Measurements from ENCODE around the gene C19orf85. TPM values are rescaled to one million over a fixed set of nuclear protein-coding genes. Genes with fewer than 3 reads are reported as not detected.

C19orf85 gene
- total and polyA plus RNA-seq, 2 experiments from 2014 or later = not detected

- H3K4me2 ChIP-seq (ENCODE audit: unreplicated experiment) = no peak within 1 kb of the TSS
- peak; percentile 51 for TF ChIP-seq EZH2 (IDR thresholded peaks at IDR 0.05; ENCODE audit: insufficient read depth, poor library complexity, severe bottlenecking)
- TF ChIP-seq EZH2phosphoT487 (IDR thresholded peaks at IDR 0.05; ENCODE audit: insufficient read depth, low read depth) = no peak
- peaks cover 39% of the 10 kb centered on the region for H3K27me3 ChIP-seq (replicated peaks; ENCODE audit: insufficient read depth)
These were observed 21.3 kb downstream of the C19orf85 start, which contains the start of gene SHISA7 for GRCh38 chr19:55443045-55443823. Gene SHISA7 (minus strand): TSS chr19:55443300. CDS start chr19:55442863, 437 bp downstream.

GRCh38 chr19:55442372-55442961 lies 22.1 kb downstream of the C19orf85 start:
- H3K27me3 ChIP-seq (replicated peaks; ENCODE audit: insufficient read depth) = peaks cover 39% of the 10 kb centered on the region
- DNase-seq = no peak
- H4K20me1 ChIP-seq (ENCODE audit: insufficient read depth) = no peaks in the 10 kb centered on the region
- no peaks in the 10 kb centered on the region for H3K36me3 ChIP-seq (ENCODE audit: low read depth)
- no peak overlapping the region for H3K4me3 ChIP-seq
- H3K9ac ChIP-seq = no peak overlapping the region
- H2AFZ ChIP-seq = no peak overlapping the region
- in situ Hi-C loops (cut with MboI) = no loop called here
- no peaks in the 10 kb centered on the region for H3K9me3 ChIP-seq (ENCODE audit: low read depth)
- 2 to 4% methylated on average over 22 to 43 of the region's 72 CpGs for WGBS, 2 experiments (ENCODE audit: low coverage in 1 of 2, low lambda C conversion rate in 2 of 2, missing lambda C conversion rate in 2 of 2)
- H3K27ac ChIP-seq = no peak overlapping the region
- H3F3A ChIP-seq (ENCODE audit: insufficient read depth) = no peaks in the 10 kb centered on the region; the same call in 1 of the 2 replicates
- no peaks in the 10 kb centered on the region for H3K9me2 ChIP-seq (ENCODE audit: insufficient read depth)
- TF ChIP-seq EZH2phosphoT487 (IDR thresholded peaks at IDR 0.05; ENCODE audit: insufficient read depth, low read depth) (no peak), EZH2 (IDR thresholded peaks at IDR 0.05; ENCODE audit: insufficient read depth, poor library complexity, severe bottlenecking) (no peak)
- no peaks in the 10 kb centered on the region for H3K79me2 ChIP-seq (ENCODE audit: insufficient read depth)
- H3K4me1 ChIP-seq (ENCODE audit: insufficient read depth) = no peaks in the 10 kb centered on the region
- H3K4me2 ChIP-seq (ENCODE audit: unreplicated experiment) = no peak overlapping the region

More at GRCh38 chr19:55443045-55443823, 21.3 kb downstream of the C19orf85 start, which contains the start of gene SHISA7:
- Histone ChIP-seq H3K79me2 (ENCODE audit: insufficient read depth) (no peaks in the 10 kb centered on the region), H3K4me3 (no peak within 1 kb of the TSS), H3K36me3 (ENCODE audit: low read depth) (no peaks in the 10 kb centered on the region), H3F3A (ENCODE audit: insufficient read depth) (no peaks in the 10 kb centered on the region; the same call in 1 of the 2 replicates), H3K9me2 (ENCODE audit: insufficient read depth) (no peaks in the 10 kb centered on the region), H2AFZ (no peak within 1 kb of the TSS), H4K20me1 (ENCODE audit: insufficient read depth) (no peaks in the 10 kb centered on the region), H3K9me3 (ENCODE audit: low read depth) (no peaks in the 10 kb centered on the region), H3K4me1 (ENCODE audit: insufficient read depth) (no peaks in the 10 kb centered on the region), H3K9ac (no peak within 1 kb of the TSS), H3K27ac (no peak within 1 kb of the TSS)
- WGBS, 2 experiments (ENCODE audit: low coverage in 1 of 2, low lambda C conversion rate in 2 of 2, missing lambda C conversion rate in 2 of 2) = 2 to 7% methylated on average over 19 to 43 of the region's 43 CpGs
- DNase-seq = peak; percentile 30
- in situ Hi-C loops (cut with MboI) = no loop called here

- H3K9ac ChIP-seq = no peak overlapping the region
- in situ Hi-C loops (cut with MboI) = no loop called here
- H3K27me3 ChIP-seq (replicated peaks; ENCODE audit: insufficient read depth) = peaks cover 33% of the 10 kb centered on the region
- H3F3A ChIP-seq (ENCODE audit: insufficient read depth) = no peaks in the 10 kb centered on the region
- TF ChIP-seq EZH2phosphoT487 (IDR thresholded peaks at IDR 0.05; ENCODE audit: insufficient read depth, low read depth) (0 out of 2 replicates have a peak, but pooled peaks have one; percentile 62), EZH2 (IDR thresholded peaks at IDR 0.05; ENCODE audit: insufficient read depth, poor library complexity, severe bottlenecking) (peak; percentile 77)
- no peak overlapping the region for H3K4me2 ChIP-seq (ENCODE audit: unreplicated experiment)
- H4K20me1 ChIP-seq (ENCODE audit: insufficient read depth) = no peaks in the 10 kb centered on the region
- H3K4me3 ChIP-seq = no peak overlapping the region
- H3K4me1 ChIP-seq (ENCODE audit: insufficient read depth) = no peaks in the 10 kb centered on the region
- no peaks in the 10 kb centered on the region for H3K9me3 ChIP-seq (ENCODE audit: low read depth)
- H3K9me2 ChIP-seq (ENCODE audit: insufficient read depth) = no peaks in the 10 kb centered on the region
- no peaks in the 10 kb centered on the region for H3K36me3 ChIP-seq (ENCODE audit: low read depth)
- no peak for DNase-seq
- H3K79me2 ChIP-seq (ENCODE audit: insufficient read depth) = no peaks in the 10 kb centered on the region
- WGBS, 2 experiments (ENCODE audit: low coverage in 1 of 2, low lambda C conversion rate in 2 of 2, missing lambda C conversion rate in 2 of 2) = 4 to 6% methylated on average over 13 to 39 of the region's 39 CpGs
- H3K27ac ChIP-seq = no peak overlapping the region
- H2AFZ ChIP-seq = no peak overlapping the region
These were observed 22.7 kb downstream of the C19orf85 start for GRCh38 chr19:55441692-55442321.

GRCh38 chr19:55441319-55441691 lies 23.2 kb downstream of the C19orf85 start:
- DNase-seq = no peak
- H3K36me3 ChIP-seq (ENCODE audit: low read depth) = no peaks in the 10 kb centered on the region
- no peak overlapping the region for H3K9ac ChIP-seq
- H3K27ac ChIP-seq = no peak overlapping the region
- no peaks in the 10 kb centered on the region for H3K9me2 ChIP-seq (ENCODE audit: insufficient read depth)
- no peaks in the 10 kb centered on the region for H3F3A ChIP-seq (ENCODE audit: insufficient read depth)
- no peaks in the 10 kb centered on the region for H3K9me3 ChIP-seq (ENCODE audit: low read depth)
- no peaks in the 10 kb centered on the region for H3K79me2 ChIP-seq (ENCODE audit: insufficient read depth)
- H2AFZ ChIP-seq = no peak overlapping the region
- H3K4me2 ChIP-seq (ENCODE audit: unreplicated experiment) = no peak overlapping the region
- no peaks in the 10 kb centered on the region for H4K20me1 ChIP-seq (ENCODE audit: insufficient read depth)
- no peak overlapping the region for H3K4me3 ChIP-seq
- H3K27me3 ChIP-seq (replicated peaks; ENCODE audit: insufficient read depth) = peaks cover 32% of the 10 kb centered on the region
- TF ChIP-seq EZH2phosphoT487 (IDR thresholded peaks at IDR 0.05; ENCODE audit: insufficient read depth, low read depth) = no peak; the same call in 1 of the 2 replicates
- TF ChIP-seq EZH2 (IDR thresholded peaks at IDR 0.05; ENCODE audit: insufficient read depth, poor library complexity, severe bottlenecking) = no peak
- in situ Hi-C loops (cut with MboI) = no loop called here
- no peaks in the 10 kb centered on the region for H3K4me1 ChIP-seq (ENCODE audit: insufficient read depth)
- 18 to 23% methylated on average over 21 of the region's 21 CpGs for WGBS, 2 experiments (ENCODE audit: low coverage in 1 of 2, low lambda C conversion rate in 2 of 2, missing lambda C conversion rate in 2 of 2)
